HEK293 (cell line): ENCODE results near the gene PIK3IP1.

Experiments
- ZBTB21 ChIP-seq: fragments of 450-650 bp; formaldehyde crosslinking; IDR thresholded peaks from 2 replicates; pipeline ENCODE4 v1.5.1; 2017; ENCODE audit warnings: missing biosample characterization, missing genetic modification characterization
- ZNF121 ChIP-seq: fragments of 450-650 bp; formaldehyde crosslinking; IDR thresholded peaks from 2 replicates; pipeline ENCODE4 v1.5.1; 2016; ENCODE audit warnings: missing biosample characterization, missing genetic modification characterization
- ZNF341 ChIP-seq: fragments of 450-650 bp; formaldehyde crosslinking; IDR thresholded peaks from 2 replicates; pipeline ENCODE4; 2016; ENCODE audit warnings: low read depth, missing biosample characterization, missing genetic modification characterization
- ZNF704 ChIP-seq: fragments of 450-650 bp; formaldehyde crosslinking; IDR thresholded peaks from 2 replicates; pipeline ENCODE4 v1.5.1; 2016; ENCODE audit warnings: missing biosample characterization, missing genetic modification characterization
- ZNF830 ChIP-seq: fragments of 450-650 bp; IDR thresholded peaks from 2 replicates; pipeline ENCODE4 v1.5.0; 2018; ENCODE audit warnings: missing biosample characterization, missing genetic modification characterization, low read depth, mild to moderate bottlenecking, moderate library complexity
- ZSCAN30 ChIP-seq: fragments of 450-650 bp; IDR thresholded peaks from 2 replicates; pipeline ENCODE4 v1.5.1; 2018; ENCODE audit warnings: missing biosample characterization, mild to moderate bottlenecking, missing genetic modification characterization, moderate library complexity
- TF ChIP-seq, protein P1 (sequence below): fragments of 450-650 bp; formaldehyde crosslinking; IDR thresholded peaks from 2 replicates; pipeline ENCODE4 v1.5.1; 2016; ENCODE audit warnings: missing biosample characterization, missing genetic modification characterization

- no peak for TF ChIP-seq ZNF830
- no peak for TF ChIP-seq ZBTB21
- TF ChIP-seq ZNF341 (tag by site-specific recombination) = no peak
- TF ChIP-seq, protein P1, sequence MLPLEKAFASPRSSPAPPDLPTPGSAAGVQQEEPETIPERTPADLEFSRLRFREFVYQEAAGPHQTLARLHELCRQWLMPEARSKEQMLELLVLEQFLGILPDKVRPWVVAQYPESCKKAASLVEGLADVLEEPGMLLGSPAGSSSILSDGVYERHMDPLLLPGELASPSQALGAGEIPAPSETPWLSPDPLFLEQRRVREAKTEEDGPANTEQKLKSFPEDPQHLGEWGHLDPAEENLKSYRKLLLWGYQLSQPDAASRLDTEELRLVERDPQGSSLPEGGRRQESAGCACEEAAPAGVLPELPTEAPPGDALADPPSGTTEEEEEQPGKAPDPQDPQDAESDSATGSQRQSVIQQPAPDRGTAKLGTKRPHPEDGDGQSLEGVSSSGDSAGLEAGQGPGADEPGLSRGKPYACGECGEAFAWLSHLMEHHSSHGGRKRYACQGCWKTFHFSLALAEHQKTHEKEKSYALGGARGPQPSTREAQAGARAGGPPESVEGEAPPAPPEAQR (tag by site-specific recombination) = no peak
- TF ChIP-seq ZNF121 (tag by site-specific recombination) = no peak
- no peak for TF ChIP-seq ZNF704 (tag by site-specific recombination)
- TF ChIP-seq ZSCAN30 = no peak
Measured at GRCh38 chr22:31246687-31247086, 45.6 kb downstream of the PIK3IP1 start.
